IPS DF 4.7 (cell line): ENCODE measurements around the gene GPR183.

Source experiments
- DNase-seq: peaks from one replicate; pipeline ENCODE4 v3.0.0-alpha.2; 2013; ENCODE audit warnings: low spot score; ENCODE audit errors: extremely low read depth

Gene GPR183

GRCh38 chr13:99295488-99296252 lies 11.5 kb downstream of the GPR183 start:
- DNase-seq: no peak

GRCh38 chr13:99294958-99295357 lies 12.2 kb downstream of the GPR183 start:
- DNase-seq: no peak

GRCh38 chr13:99294198-99294597 lies 13.0 kb downstream of the GPR183 start:
- no peak for DNase-seq

GRCh38 chr13:99293178-99293577 lies 14.0 kb downstream of the GPR183 start:
- DNase-seq: no peak

GRCh38 chr13:99290894-99291293 lies 16.3 kb downstream of the GPR183 start:
- no peak for DNase-seq

- DNase-seq: no peak
Observed at GRCh38 chr13:99289674-99290337, 17.4 kb downstream of the GPR183 start.

GRCh38 chr13:99289271-99289670 lies 17.9 kb downstream of the GPR183 start:
- no peak for DNase-seq

- DNase-seq: no peak
Observed at GRCh38 chr13:99288089-99288488, 19.1 kb downstream of the GPR183 start.

- no peak for DNase-seq
Observed at GRCh38 chr13:99287551-99287950, 19.6 kb downstream of the GPR183 start.

GRCh38 chr13:99285432-99286182 lies 21.6 kb downstream of the GPR183 start:
- no peak for DNase-seq

GRCh38 chr13:99282264-99283231 lies 24.7 kb downstream of the GPR183 start:
- DNase-seq: no peak

GRCh38 chr13:99281811-99282263 lies 25.4 kb downstream of the GPR183 start:
- DNase-seq: no peak

GRCh38 chr13:99280166-99280565 lies 27.0 kb downstream of the GPR183 start:
- no peak for DNase-seq

GRCh38 chr13:99279637-99280036 lies 27.6 kb downstream of the GPR183 start:
- DNase-seq: no peak

GRCh38 chr13:99278843-99279242 lies 28.4 kb downstream of the GPR183 start:
- DNase-seq: no peak

- DNase-seq: no peak
Observed at GRCh38 chr13:99278200-99278599, 29.0 kb downstream of the GPR183 start.

GRCh38 chr13:99277629-99278028 lies 29.6 kb downstream of the GPR183 start:
- no peak for DNase-seq

GRCh38 chr13:99276706-99277105 lies 30.5 kb downstream of the GPR183 start:
- DNase-seq: no peak

GRCh38 chr13:99275093-99275469 lies 32.1 kb downstream of the GPR183 start:
- no peak for DNase-seq

GRCh38 chr13:99273128-99273527 lies 34.1 kb downstream of the GPR183 start:
- no peak for DNase-seq

- no peak for DNase-seq
Observed at GRCh38 chr13:99272481-99272880, 34.7 kb downstream of the GPR183 start.
